Trophoblast cell (in vitro differentiated cells and primary cell): ENCODE results near the gene NPR3.

ENCODE experiments used
- DNase-seq, 2 donors: peaks; one replicate each; pipeline ENCODE4 v3.0.0-alpha.2; 2016
- H2AFZ ChIP-seq: 2 replicates; pipeline ENCODE4 v1.6.1; 2013; ENCODE audit warnings: low read length, moderate library complexity, mild to moderate bottlenecking; ENCODE audit not compliant: insufficient read depth, poor library complexity
- H2AK5ac ChIP-seq: 2 replicates; pipeline ENCODE4 v1.6.1; 2013; ENCODE audit warnings: mild to moderate bottlenecking, low read length
- H2BK120ac ChIP-seq: 2 replicates; pipeline ENCODE4 v1.6.1; 2013; ENCODE audit warnings: low read length, mild to moderate bottlenecking, moderate library complexity; ENCODE audit not compliant: insufficient read depth, poor library complexity
- H2BK12ac ChIP-seq: 2 replicates; pipeline ENCODE4 v1.6.1; 2013; ENCODE audit warnings: mild to moderate bottlenecking, low read length, moderate library complexity
- H2BK5ac ChIP-seq: 2 replicates; pipeline ENCODE4 v1.6.1; 2013; ENCODE audit warnings: low read length, low read depth, moderate library complexity, mild to moderate bottlenecking; ENCODE audit not compliant: poor library complexity
- H3K14ac ChIP-seq: 2 replicates; pipeline ENCODE4 v1.6.1; 2013; ENCODE audit warnings: mild to moderate bottlenecking, low read length
- H3K18ac ChIP-seq: 2 replicates; pipeline ENCODE4 v1.6.1; 2013; ENCODE audit warnings: mild to moderate bottlenecking, low read length
- H3K23ac ChIP-seq: 2 replicates; pipeline ENCODE4 v1.6.1; 2013; ENCODE audit warnings: low read length
- H3K27ac ChIP-seq: 2 replicates; pipeline ENCODE4 v1.5.1; 2013; ENCODE audit warnings: low read depth, mild to moderate bottlenecking, inconsistent platforms, low read length, moderate library complexity
- H3K27me3 ChIP-seq: 2 replicates; pipeline ENCODE4 v1.6.1; 2013; ENCODE audit warnings: inconsistent platforms, mild to moderate bottlenecking, low read length, moderate library complexity; ENCODE audit not compliant: insufficient read depth
- H3K36me3 ChIP-seq, 2 experiments: 1 replicate in 1 of 2; 2 replicates in 1 of 2; pipeline ENCODE4 v1.6.1; 2013; ENCODE audit warnings: low read length in 2 of 2, mild to moderate bottlenecking in 2 of 2, moderate library complexity in 1 of 2; ENCODE audit not compliant: insufficient read depth in 2 of 2, control insufficient read depth in 1 of 2
- H3K4ac ChIP-seq: 2 replicates; pipeline ENCODE4 v1.6.1; 2013; ENCODE audit warnings: low read depth, mild to moderate bottlenecking, low read length, moderate library complexity
- H3K4me1 ChIP-seq, 2 experiments: 1 replicate in 1 of 2; 2 replicates in 1 of 2; pipeline ENCODE4 v1.6.1; 2013; ENCODE audit warnings: low read length in 2 of 2, mild to moderate bottlenecking in 2 of 2, moderate library complexity in 1 of 2; ENCODE audit not compliant: insufficient read depth in 2 of 2, control insufficient read depth in 1 of 2
- H3K4me2 ChIP-seq: 2 replicates; pipeline ENCODE4 v1.6.1; 2013; ENCODE audit warnings: inconsistent platforms, mild to moderate bottlenecking, low read length, moderate library complexity
- H3K4me3 ChIP-seq: 2 replicates; pipeline ENCODE4 v1.5.1; 2013; ENCODE audit warnings: mild to moderate bottlenecking, low read depth, low read length, inconsistent platforms
- H3K79me1 ChIP-seq: one replicate; pipeline ENCODE4 v1.6.1; 2013; ENCODE audit warnings: low read length
- H3K79me2 ChIP-seq: 2 replicates; pipeline ENCODE4 v1.6.1; 2013; ENCODE audit warnings: low read length, mild to moderate bottlenecking; ENCODE audit not compliant: control insufficient read depth, insufficient read depth, poor library complexity
- H3K9ac ChIP-seq: 2 replicates; pipeline ENCODE4 v1.6.1; 2013; ENCODE audit warnings: mild to moderate bottlenecking, low read length
- H3K9me3 ChIP-seq: 2 replicates; pipeline ENCODE4 v1.6.1; 2013; ENCODE audit warnings: low read depth, mild to moderate bottlenecking, control low read depth, inconsistent platforms, low read length; ENCODE audit not compliant: insufficient read depth
- H4K12ac ChIP-seq: 2 replicates; pipeline ENCODE4 v1.6.1; 2013; ENCODE audit warnings: low read depth, mild to moderate bottlenecking, low read length, moderate library complexity
- H4K8ac ChIP-seq: 2 replicates; pipeline ENCODE4 v1.6.1; 2013; ENCODE audit warnings: low read depth, mild to moderate bottlenecking, low read length, moderate library complexity
- H4K91ac ChIP-seq: one replicate; pipeline ENCODE4 v1.6.1; 2013; ENCODE audit warnings: low read depth, mild to moderate bottlenecking, low read length, moderate library complexity
- WGBS: extraction: QIAGEN DNeasy Blood & Tissue Kit; methylation state at CpG from one replicate; pipeline ENCODE4 v1.1.7; 2013; ENCODE audit warnings: missing lambda C conversion rate; ENCODE audit not compliant: insufficient read length, insufficient coverage; ENCODE audit errors: extremely low coverage; 5-methylcytosine and 5-hydroxymethylcytosine counted together

NPR3 gene

DNA sequence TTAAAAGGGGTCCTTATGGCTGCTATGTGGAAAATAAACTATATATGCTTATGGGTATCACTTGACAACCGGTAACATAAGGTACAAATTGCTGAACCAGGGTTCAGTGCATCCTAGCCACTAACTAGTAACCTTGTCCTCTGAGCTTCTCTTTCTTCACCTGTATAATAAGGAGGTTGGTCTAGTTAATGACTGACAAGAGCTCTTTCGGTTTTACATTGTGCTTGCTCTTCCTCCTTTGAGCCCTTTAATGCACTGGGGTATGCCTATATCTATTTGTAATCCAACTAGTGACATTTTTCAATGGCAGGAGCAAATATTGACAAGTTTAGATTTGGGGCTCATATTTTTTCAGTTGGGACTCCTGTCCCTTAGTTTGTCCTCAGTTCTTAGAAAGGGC lies 66.1 kb downstream of the NPR3 start:
- no peak overlapping the region for H2BK120ac ChIP-seq
- H3K9me3 ChIP-seq, result no peaks in the 10 kb centered on the region
- H2AK5ac ChIP-seq, result no peak overlapping the region
- H3K23ac ChIP-seq, result no peak overlapping the region
- no peak overlapping the region for H3K27ac ChIP-seq
- H3K9ac ChIP-seq, result no peak overlapping the region
- H3K4me2 ChIP-seq, result no peak overlapping the region
- H3K14ac ChIP-seq, result no peak overlapping the region
- no peaks in the 10 kb centered on the region for H3K79me2 ChIP-seq
- no peak for DNase-seq
- no peak overlapping the region for H3K4ac ChIP-seq
- no peak overlapping the region for H3K18ac ChIP-seq
- no peak overlapping the region for H2AFZ ChIP-seq
- H3K27me3 ChIP-seq, result no peaks in the 10 kb centered on the region
- H4K91ac ChIP-seq, result no peak overlapping the region
- no CpG with 5 or more reads among the region's 2 CpGs for WGBS
- H4K8ac ChIP-seq, result no peak overlapping the region
- H3K79me1 ChIP-seq, result no peaks in the 10 kb centered on the region
- H2BK5ac ChIP-seq, result no peak overlapping the region
- H3K4me3 ChIP-seq, result no peak overlapping the region
- H2BK12ac ChIP-seq, result no peak overlapping the region
- H3K36me3 ChIP-seq, result no peaks in the 10 kb centered on the region
- H4K12ac ChIP-seq, result no peak overlapping the region
- H3K4me1 ChIP-seq, result no peaks in the 10 kb centered on the region

DNA sequence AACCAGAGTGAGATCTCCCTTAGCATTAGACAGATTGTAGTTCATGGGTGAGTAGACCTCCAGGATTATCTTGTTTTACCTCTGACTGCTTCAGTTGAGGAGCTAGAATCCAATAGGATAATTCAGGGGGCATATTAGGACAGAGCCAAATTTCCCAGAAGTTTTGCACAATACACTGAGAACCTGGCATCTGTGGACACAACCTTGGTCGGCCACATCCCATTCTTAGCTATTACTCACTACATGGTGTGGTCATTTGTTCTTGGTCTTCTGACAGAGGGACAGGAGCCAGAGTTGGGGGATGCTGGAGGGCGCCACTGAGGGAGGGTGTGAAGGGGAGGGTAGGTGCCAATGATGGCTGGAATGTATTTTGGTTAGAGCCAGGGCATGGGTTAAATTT lies 66.6 kb downstream of the NPR3 start:
- Histone ChIP-seq H2BK120ac (no peak overlapping the region), H3K79me2 (no peaks in the 10 kb centered on the region), H3K4me2 (no peak overlapping the region), H3K4ac (no peak overlapping the region), H2AFZ (no peak overlapping the region), H3K4me1 (no peaks in the 10 kb centered on the region), H2BK5ac (no peak overlapping the region), H3K18ac (no peak overlapping the region), H3K27ac (no peak overlapping the region), H3K23ac (no peak overlapping the region), H3K27me3 (no peaks in the 10 kb centered on the region), H3K4me3 (no peak overlapping the region), H2BK12ac (no peak overlapping the region), H3K9ac (no peak overlapping the region), H4K8ac (no peak overlapping the region), H4K12ac (no peak overlapping the region), H3K14ac (no peak overlapping the region), H3K79me1 (no peaks in the 10 kb centered on the region), H2AK5ac (no peak overlapping the region), H3K9me3 (no peaks in the 10 kb centered on the region), H3K36me3 (no peaks in the 10 kb centered on the region), H4K91ac (no peak overlapping the region)
- DNase-seq, result no peak
- no CpG with 5 or more reads among the region's 2 CpGs for WGBS

DNA sequence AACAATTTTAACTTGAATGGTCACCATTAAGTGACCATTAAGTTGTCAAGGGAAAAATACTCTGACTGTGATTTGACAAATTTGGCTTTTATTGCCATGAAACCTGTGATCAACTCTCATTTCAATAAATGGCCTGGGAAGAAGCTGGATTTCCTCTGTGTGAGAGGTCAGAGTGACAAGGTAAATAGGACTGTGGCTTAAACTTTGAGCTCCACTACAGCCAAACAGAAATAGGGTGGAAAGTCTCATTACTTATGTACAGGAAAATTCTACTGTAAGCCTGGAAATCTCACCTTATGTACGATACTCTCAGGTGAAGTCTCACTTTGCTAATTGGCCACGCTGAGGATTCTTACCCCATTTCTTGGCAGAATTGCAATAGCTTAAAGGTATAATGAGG lies 67.3 kb downstream of the NPR3 start:
- Histone ChIP-seq H3K18ac (no peak overlapping the region), H4K91ac (no peak overlapping the region), H3K23ac (no peak overlapping the region), H3K36me3 (no peaks in the 10 kb centered on the region), H3K9me3 (no peaks in the 10 kb centered on the region), H3K4ac (no peak overlapping the region), H3K79me1 (no peaks in the 10 kb centered on the region), H3K4me3 (no peak overlapping the region), H3K4me1 (no peaks in the 10 kb centered on the region), H3K79me2 (no peaks in the 10 kb centered on the region), H3K27ac (no peak overlapping the region), H2BK12ac (no peak overlapping the region), H2AFZ (no peak overlapping the region), H2BK5ac (no peak overlapping the region), H4K12ac (no peak overlapping the region), H3K4me2 (no peak overlapping the region), H4K8ac (no peak overlapping the region), H3K27me3 (no peaks in the 10 kb centered on the region), H2BK120ac (no peak overlapping the region), H3K14ac (no peak overlapping the region), H3K9ac (no peak overlapping the region), H2AK5ac (no peak overlapping the region)
- no peak for DNase-seq
- WGBS, result no CpG with 5 or more reads among the region's 2 CpGs

DNA sequence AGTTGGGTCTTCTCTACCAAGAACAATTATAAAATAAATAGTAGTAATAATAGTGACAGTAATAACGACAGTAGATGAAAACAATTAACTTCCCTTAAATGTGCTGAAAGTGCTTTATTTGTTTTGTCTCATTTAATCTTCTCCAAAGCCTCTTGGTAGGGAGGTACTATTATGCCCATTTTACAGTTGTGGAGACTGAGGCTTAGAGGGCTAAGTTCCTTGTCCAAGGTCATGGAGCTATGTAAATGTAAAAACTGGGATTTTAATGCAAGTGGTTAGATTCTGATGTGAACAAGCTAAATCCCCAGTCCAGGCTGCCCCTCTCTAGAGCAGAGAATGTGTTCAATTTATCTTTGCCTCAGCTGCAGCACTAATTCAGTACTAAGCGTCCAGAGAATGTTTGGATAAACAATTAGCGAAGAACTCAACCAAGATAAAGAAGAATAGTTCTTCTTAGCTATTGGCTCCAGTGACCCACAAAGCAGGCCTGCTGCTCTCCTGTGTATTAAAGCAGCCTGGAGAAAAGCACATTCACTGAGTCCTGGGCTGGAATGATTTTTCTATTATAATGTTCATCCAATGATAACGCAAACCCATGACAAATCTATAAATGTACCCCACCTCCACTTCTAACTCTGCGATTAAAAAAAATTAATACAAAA lies 68.8 kb downstream of the NPR3 start:
- Histone ChIP-seq H3K9me3 (no peaks in the 10 kb centered on the region), H2BK5ac (no peak overlapping the region), H3K79me2 (no peaks in the 10 kb centered on the region), H2AFZ (no peak overlapping the region), H4K91ac (no peak overlapping the region), H3K4ac (no peak overlapping the region), H3K14ac (no peak overlapping the region), H2BK120ac (no peak overlapping the region), H3K4me3 (no peak overlapping the region), H3K9ac (no peak overlapping the region), H3K4me1 (no peaks in the 10 kb centered on the region), H4K8ac (no peak overlapping the region), H2AK5ac (no peak overlapping the region), H2BK12ac (no peak overlapping the region), H3K4me2 (no peak overlapping the region), H3K36me3 (no peaks in the 10 kb centered on the region), H3K18ac (no peak overlapping the region), H3K23ac (no peak overlapping the region), H3K27me3 (no peaks in the 10 kb centered on the region), H3K79me1 (no peaks in the 10 kb centered on the region), H4K12ac (no peak overlapping the region), H3K27ac (no peak overlapping the region)
- WGBS, result no CpG with 5 or more reads among the region's 5 CpGs
- DNase-seq, result no peak
